ENCODE results near the gene CIDEC.

Gene CIDEC

GRCh38 chr3:9818666-9819335 is 61.3 kb downstream of the CIDEC start:
- FAIRE-seq (no peak), DNase-seq (ENCODE audit: insufficient read length, low spot score) (no peak)

- DNase-seq (ENCODE audit: insufficient read length, low spot score) (no peak), FAIRE-seq (no peak)
Measured at GRCh38 chr3:9817436-9817835, 62.6 kb downstream of the CIDEC start.

Measured in HTR-8/SVneo (cell line).